ENCODE data around the gene KIF20B. TPM values are rescaled to one million over a fixed set of nuclear protein-coding genes. Genes with fewer than 3 reads are reported as not detected.

The KIF20B gene
- total RNA-seq, 1 experiment from 2014 or later, result 50.2 TPM

GRCh38 chr10:89664203-89664602, 37.2 kb upstream of the KIF20B start:
- Histone ChIP-seq H3K79me2 (ENCODE audit: insufficient read depth, low read length) (no peaks in the 10 kb centered on the region), H4K20me1 (ENCODE audit: insufficient read depth) (no peaks in the 10 kb centered on the region), H3K4me3 (replicated peaks in 1 of 2; ENCODE audit: low read depth in 1 of 2, low read length in 2 of 2) (no peak overlapping the region), H3K4me2 (ENCODE audit: low read length) (no peak overlapping the region), H3K9ac (ENCODE audit: low read length) (no peak overlapping the region), H3K27me3 (ENCODE audit: insufficient read depth, low read length) (no peaks in the 10 kb centered on the region), H3K36me3 (ENCODE audit: control insufficient read depth in 1 of 2, insufficient read depth in 2 of 2, low read length in 2 of 2) (no peaks in the 10 kb centered on the region), H3K4me1 (ENCODE audit: control insufficient read depth in 1 of 2, insufficient read depth in 2 of 2, low read length in 2 of 2) (no peaks in the 10 kb centered on the region), H2AFZ (ENCODE audit: low read depth, low read length, poor library complexity, severe bottlenecking) (no peak overlapping the region), H3K9me3 (ENCODE audit: control insufficient read depth in 1 of 2, insufficient read depth in 1 of 2, low read depth in 1 of 2, low read length in 2 of 2) (no peaks in the 10 kb centered on the region), H3K27ac (ENCODE audit: low read depth, low read length) (no peak overlapping the region), H3K9me2 (ENCODE audit: insufficient read depth) (no peaks in the 10 kb centered on the region)
- DNase-seq (ENCODE audit: low read depth, low spot score), result no peak
- TF ChIP-seq EZH2phosphoT487 (IDR thresholded peaks at IDR 0.05; ENCODE audit: borderline replicate concordance), result no peak
- no peak for TF ChIP-seq ZNF274 (IDR thresholded peaks at IDR 0.05; ENCODE audit: low read depth, low read length)
- TF ChIP-seq CEBPB (IDR thresholded peaks at IDR 0.05; ENCODE audit: low read depth), result no peak
- no peak for TF ChIP-seq EGR1 (IDR thresholded peaks at IDR 0.05; ENCODE audit: low read depth)
- TF ChIP-seq SIN3A (IDR thresholded peaks at IDR 0.05; ENCODE audit: low read depth), result no peak
- TF ChIP-seq POLR2A (IDR thresholded peaks at IDR 0.05; ENCODE audit: borderline replicate concordance, extremely low read depth, insufficient read depth, insufficient read length), result no peak
- TF ChIP-seq POLR2AphosphoS5 (IDR thresholded peaks at IDR 0.05; ENCODE audit: low read depth, low read length), result no peak
- TF ChIP-seq FOSL1 (IDR thresholded peaks at IDR 0.05; ENCODE audit: low read depth), result no peak
- TF ChIP-seq MAX (IDR thresholded peaks at IDR 0.05), result no peak
- no peak for TF ChIP-seq SRF (IDR thresholded peaks at IDR 0.05; ENCODE audit: low read depth)
- TF ChIP-seq TCF7L2 (IDR thresholded peaks at IDR 0.05; ENCODE audit: borderline replicate concordance, extremely low read depth, insufficient read depth, insufficient read length), result no peak
- TF ChIP-seq JUND (IDR thresholded peaks at IDR 0.05), result no peak
- TF ChIP-seq RAD21 (IDR thresholded peaks at IDR 0.05; ENCODE audit: low read depth), result no peak
- no peak for TF ChIP-seq CBX3 (IDR thresholded peaks at IDR 0.05; ENCODE audit: low read depth)
- no peak for TF ChIP-seq ZFX (IDR thresholded peaks at IDR 0.05)
- TF ChIP-seq ELF1 (IDR thresholded peaks at IDR 0.05; ENCODE audit: borderline replicate concordance, low read depth), result no peak
- no peak for ATAC-seq
- intact Hi-C loops (cut with micrococcal nuclease), result no loop called here
- no TSS peak for BruUV-seq (replicated peaks)
- ChIA-PET CTCF (no interaction called here), RAD21 (ENCODE audit: low non-redundant PET in 1 of 2, low total read pairs in 2 of 2, uncharacterized antibody in 2 of 2, unreplicated experiment in 2 of 2) (no interaction called here), POLR2A (no interaction called here)
